Lower leg skin (tissue), 4 donors: ENCODE measurements around the gene EED. TPM values are rescaled to one million over a fixed set of nuclear protein-coding genes. Genes with fewer than 3 reads are reported as not detected.

ENCODE experiments used
- DNase-seq, 2 donors: peaks; one replicate each; pipeline ENCODE4 v3.0.0-alpha.2; 2019; ENCODE audit warnings: low spot score in 2 of 2
- H3K4me3 ChIP-seq: fragments of 200-600 bp; sonication (generic); 2 replicates; pipeline ENCODE4 v1.5.1; 2017; ENCODE audit warnings: mild to moderate bottlenecking, low read depth; ENCODE audit not compliant: poor library complexity, severe bottlenecking
- POLR2A ChIP-seq, 2 donors: fragments of 450-650 bp; IDR thresholded peaks; one replicate each; pipeline ENCODE4 v1.6.1; 2016 to 2017; ENCODE audit warnings: antibody characterized with exemption in 2 of 2, mild to moderate bottlenecking in 1 of 2, moderate library complexity in 1 of 2
- WGBS, 2 donors: methylation state at CpG; one replicate each; pipeline ENCODE4 v1.1.5; 2018; 5-methylcytosine and 5-hydroxymethylcytosine counted together
- intact Hi-C: fragments of 100-400 bp; cut with DNase I; formaldehyde crosslinking; loops from one replicate; pipeline ENCODE4 v1.15.0; 2023; ENCODE audit warnings: low total_unique reads
- total RNA-seq, 4 donors: library from RNA; depleted of rRNA; stranded (reverse); fragments of >200 nt; gene quantifications; one replicate each; pipeline ENCODE4 v1.1.0, GENCODE V29; 2016
- TF ChIP-seq, protein P1 (sequence below), 3 donors: fragments of 450-650 bp; IDR thresholded peaks; one replicate each; pipeline ENCODE4 v1.5.1; 2016; ENCODE audit warnings: antibody characterized with exemption in 3 of 3, mild to moderate bottlenecking in 3 of 3, moderate library complexity in 2 of 3

Gene EED
- total RNA-seq, 4 donors from 2014 or later, result 13.7 to 18.8 (median 16.2) TPM

DNA sequence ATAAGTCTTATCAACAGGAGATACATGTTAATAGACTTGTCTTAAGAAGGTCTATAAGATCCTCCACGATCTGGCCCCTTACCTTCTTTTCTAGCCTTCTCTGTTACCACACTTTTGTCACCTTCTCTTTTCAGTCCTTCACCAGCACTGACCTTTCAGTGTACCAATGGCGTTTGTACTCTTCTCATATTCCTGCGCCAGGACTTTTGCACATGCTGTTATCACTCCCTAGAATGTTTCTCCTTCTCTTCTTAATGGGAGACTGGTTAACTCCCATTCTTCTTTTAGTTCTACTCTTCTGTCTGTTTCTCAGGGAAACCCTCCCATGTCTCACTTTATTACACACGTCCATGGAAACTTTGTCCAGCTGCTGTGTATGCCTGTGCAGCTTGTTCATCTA is 4.4 kb upstream of the EED start:
- intact Hi-C loops, result no loop called here
- 84 to 88% methylated on average over 4 of the region's 4 CpGs for WGBS, 2 donors
- TF ChIP-seq, protein P1, sequence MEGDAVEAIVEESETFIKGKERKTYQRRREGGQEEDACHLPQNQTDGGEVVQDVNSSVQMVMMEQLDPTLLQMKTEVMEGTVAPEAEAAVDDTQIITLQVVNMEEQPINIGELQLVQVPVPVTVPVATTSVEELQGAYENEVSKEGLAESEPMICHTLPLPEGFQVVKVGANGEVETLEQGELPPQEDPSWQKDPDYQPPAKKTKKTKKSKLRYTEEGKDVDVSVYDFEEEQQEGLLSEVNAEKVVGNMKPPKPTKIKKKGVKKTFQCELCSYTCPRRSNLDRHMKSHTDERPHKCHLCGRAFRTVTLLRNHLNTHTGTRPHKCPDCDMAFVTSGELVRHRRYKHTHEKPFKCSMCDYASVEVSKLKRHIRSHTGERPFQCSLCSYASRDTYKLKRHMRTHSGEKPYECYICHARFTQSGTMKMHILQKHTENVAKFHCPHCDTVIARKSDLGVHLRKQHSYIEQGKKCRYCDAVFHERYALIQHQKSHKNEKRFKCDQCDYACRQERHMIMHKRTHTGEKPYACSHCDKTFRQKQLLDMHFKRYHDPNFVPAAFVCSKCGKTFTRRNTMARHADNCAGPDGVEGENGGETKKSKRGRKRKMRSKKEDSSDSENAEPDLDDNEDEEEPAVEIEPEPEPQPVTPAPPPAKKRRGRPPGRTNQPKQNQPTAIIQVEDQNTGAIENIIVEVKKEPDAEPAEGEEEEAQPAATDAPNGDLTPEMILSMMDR (IDR thresholded peaks at IDR 0.05), result no peak
- no peak for TF ChIP-seq POLR2A (IDR thresholded peaks at IDR 0.05)
- DNase-seq, result no peak
- H3K4me3 ChIP-seq, result no peak overlapping the region

DNA sequence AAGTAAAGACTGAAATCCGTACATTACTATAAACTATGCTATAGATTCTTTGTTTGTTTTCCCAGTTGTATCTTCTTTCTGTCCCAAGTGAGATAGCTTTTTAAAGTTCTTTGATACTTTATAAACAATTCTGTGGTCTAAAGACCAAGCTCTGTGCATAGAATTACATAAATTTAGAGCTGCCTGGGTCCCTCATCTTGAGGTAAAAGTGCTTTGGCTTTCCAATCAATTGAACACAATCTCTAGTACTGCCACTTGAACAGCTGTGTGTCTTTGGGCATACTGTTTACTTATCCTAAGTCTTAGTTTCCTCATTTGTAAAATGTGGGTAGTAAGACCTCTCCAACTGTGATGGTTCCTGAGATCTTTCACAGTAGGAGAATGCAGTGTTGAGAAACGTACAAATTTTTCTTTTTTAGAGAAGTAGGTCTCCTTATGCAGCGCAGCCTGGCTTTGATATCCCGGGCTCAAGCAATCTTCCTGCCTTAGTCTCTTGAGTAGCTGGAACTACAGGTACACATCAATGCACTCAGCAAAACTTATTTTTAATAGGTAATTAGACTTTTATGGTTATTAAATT is 2.5 kb upstream of the EED start:
- 82 to 88% methylated on average over 4 of the region's 4 CpGs for WGBS, 2 donors
- DNase-seq, result no peak
- intact Hi-C loops, result no loop called here
- TF ChIP-seq, protein P1 (IDR thresholded peaks at IDR 0.05), result no peak
- TF ChIP-seq POLR2A (IDR thresholded peaks at IDR 0.05), result no peak
- H3K4me3 ChIP-seq, result no peak overlapping the region

DNA sequence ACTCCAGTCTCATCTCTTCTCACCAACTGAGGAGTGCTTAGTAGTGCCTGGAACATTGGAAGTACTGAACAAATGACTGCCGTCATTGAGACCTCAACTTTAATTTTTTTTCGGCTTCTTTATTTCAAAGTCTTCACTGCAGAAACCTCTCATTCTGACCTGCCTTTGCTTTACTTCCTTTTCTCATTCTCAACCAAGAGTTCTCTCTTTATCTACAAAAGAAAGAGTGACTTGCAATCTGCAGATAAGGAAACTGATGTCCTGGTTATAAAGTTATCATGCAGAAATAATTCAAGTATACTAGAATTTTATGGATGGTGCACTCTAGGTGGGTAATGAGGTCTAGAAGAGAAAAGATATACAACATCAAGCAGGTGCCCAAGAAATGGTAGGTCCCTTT is 1.2 kb upstream of the EED start:
- intact Hi-C loops, result no loop called here
- DNase-seq, result no peak
- no peak overlapping the region for H3K4me3 ChIP-seq
- 76 to 81% methylated on average over 2 of the region's 2 CpGs for WGBS, 2 donors
- TF ChIP-seq POLR2A (IDR thresholded peaks at IDR 0.05), result no peak
- TF ChIP-seq, protein P1 (IDR thresholded peaks at IDR 0.05), result no peak

DNA sequence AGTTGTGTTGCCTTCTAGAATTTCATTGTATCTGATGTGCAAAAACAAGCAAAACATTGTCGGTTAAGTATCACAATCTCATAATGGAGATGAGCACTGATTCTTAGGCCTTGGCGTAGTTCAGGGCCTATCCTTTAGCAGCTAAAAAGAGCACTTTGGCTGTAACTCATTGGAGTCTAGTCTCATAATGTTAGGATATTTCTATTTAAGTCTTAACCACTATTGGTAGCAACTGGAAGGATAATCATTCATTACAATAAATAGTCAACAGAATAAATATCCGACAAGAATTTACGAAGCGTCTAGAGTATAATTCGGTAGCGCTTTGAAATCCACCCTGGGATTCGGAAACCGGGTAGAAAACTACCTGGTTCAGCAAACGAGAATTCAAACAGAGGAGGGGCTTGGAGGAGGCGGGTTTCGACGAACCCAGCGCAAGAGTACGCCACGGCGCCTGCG is 461 bp upstream of the EED start:
- TF ChIP-seq, protein P1 (IDR thresholded peaks at IDR 0.05), result no peak
- TF ChIP-seq POLR2A (IDR thresholded peaks at IDR 0.05), result no peak
- 2 to 3% methylated on average over 18 of the region's 18 CpGs for WGBS, 2 donors
- DNase-seq, result peak; percentile 86 to 97
- peak overlapping the region; percentile 95 for H3K4me3 ChIP-seq
- intact Hi-C loops, result no loop called here

DNA sequence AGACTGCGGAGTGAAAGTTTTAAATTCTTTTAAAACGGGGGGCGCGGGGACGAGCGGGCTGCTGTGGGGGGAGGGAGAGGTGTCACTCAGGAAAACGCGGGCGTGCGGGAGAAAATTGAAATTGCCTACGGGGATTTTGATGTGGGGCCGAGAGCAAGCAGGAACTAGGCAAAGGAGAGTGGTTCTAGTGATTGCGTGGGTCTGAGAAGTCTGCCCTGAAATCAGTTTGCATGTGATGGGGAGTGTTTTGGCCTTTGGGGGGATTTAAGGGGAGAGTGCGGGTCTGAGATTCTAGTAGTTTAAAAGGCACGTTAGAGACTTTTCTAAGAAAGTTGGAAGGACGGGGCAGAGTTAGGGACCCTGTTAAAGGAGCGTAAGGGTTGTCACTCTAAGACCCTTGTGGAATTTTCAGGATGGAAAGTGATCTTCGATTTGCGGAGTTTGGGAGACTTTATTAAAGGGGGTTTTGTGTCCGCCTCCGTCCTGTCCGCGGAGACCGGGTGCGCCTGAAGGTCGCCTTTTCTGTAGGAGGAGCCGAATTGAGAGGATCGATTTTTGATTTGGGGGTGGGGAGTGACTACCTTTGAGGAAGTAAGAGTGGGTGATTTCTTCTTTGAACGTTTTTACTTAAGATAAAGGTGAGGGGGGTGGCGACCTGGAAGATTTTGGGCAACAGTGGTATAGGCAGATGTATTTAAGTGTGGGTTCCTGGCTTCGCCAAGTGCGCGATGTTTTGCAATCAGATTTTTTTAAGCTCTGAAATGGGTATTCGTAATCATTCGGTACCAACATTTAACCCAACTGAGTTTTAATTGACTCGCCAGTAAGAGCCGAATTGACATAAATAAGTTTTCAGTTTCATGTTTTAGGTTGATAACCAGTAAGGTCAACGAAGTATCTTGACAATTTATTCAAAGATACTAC is 1.1 kb downstream of the EED start:
- WGBS, 2 donors, result 1% methylated on average over 38 of the region's 38 CpGs
- H3K4me3 ChIP-seq, result peak overlapping the region; percentile 95
- intact Hi-C loops, result no loop called here
- DNase-seq, result peak in 1 of 2 donors; percentile 17
- TF ChIP-seq POLR2A (IDR thresholded peaks at IDR 0.05), result no peak
- TF ChIP-seq, protein P1 (IDR thresholded peaks at IDR 0.05), result no peak
